DND-41 (cell line): ENCODE results near the gene EFNA4.

Experiments
- ATAC-seq: fragments of 200-7000 bp; cut with Tn5 transposase; 3 replicates; pipeline ENCODE4 v1.9.1; 2021; ENCODE audit warnings: low read depth; ENCODE audit not compliant: insufficient read depth
- DNase-seq: peaks from one replicate; pipeline ENCODE4 v3.0.0-alpha.2; 2020
- H2AFZ ChIP-seq: 2 replicates; pipeline ENCODE4 v1.6.0; 2012; ENCODE audit warnings: low read depth, low read length
- H3K27ac ChIP-seq: 2 replicates; pipeline ENCODE4 v1.5.1; 2012; ENCODE audit warnings: low read length, inconsistent platforms
- H3K27me3 ChIP-seq: fragments of 200-600 bp; sonication (generic); 2 replicates; pipeline ENCODE4 v1.6.0; 2012; ENCODE audit warnings: low read length, mild to moderate bottlenecking, inconsistent platforms; ENCODE audit not compliant: insufficient read depth, poor library complexity
- H3K36me3 ChIP-seq: 2 replicates; pipeline ENCODE4 v1.5.1; 2012; ENCODE audit warnings: low read length, inconsistent platforms; ENCODE audit not compliant: insufficient read depth
- H3K4me1 ChIP-seq: 2 replicates; pipeline ENCODE4 v1.5.1; 2012; ENCODE audit warnings: mild to moderate bottlenecking, low read length; ENCODE audit not compliant: insufficient read depth
- H3K4me2 ChIP-seq: 2 replicates; pipeline ENCODE4 v1.6.0; 2012; ENCODE audit warnings: mild to moderate bottlenecking, moderate library complexity, low read length, inconsistent platforms; ENCODE audit not compliant: insufficient read depth
- H3K4me3 ChIP-seq, 2 experiments: fragments of 200-600 bp in 1 of 2; shearing (Covaris generic) in 1 of 2; 2 replicates each; pipeline ENCODE4 v1.5.1; 2012 to 2016; ENCODE audit warnings: inconsistent platforms in 2 of 2, low read length in 2 of 2, mild to moderate bottlenecking in 2 of 2, low read depth in 1 of 2, moderate library complexity in 1 of 2
- H3K79me2 ChIP-seq: 2 replicates; pipeline ENCODE4 v1.6.0; 2012; ENCODE audit warnings: low read length, inconsistent platforms; ENCODE audit not compliant: insufficient read depth
- H3K9ac ChIP-seq: 2 replicates; pipeline ENCODE4 v1.6.0; 2012; ENCODE audit warnings: low read depth, mild to moderate bottlenecking, inconsistent platforms, low read length, moderate library complexity
- H3K9me3 ChIP-seq: 2 replicates; pipeline ENCODE4 v1.5.1; 2012; ENCODE audit warnings: low read length, moderate library complexity, mild to moderate bottlenecking, inconsistent platforms; ENCODE audit not compliant: insufficient read depth, severe bottlenecking
- H4K20me1 ChIP-seq: 2 replicates; pipeline ENCODE4 v1.6.0; 2012; ENCODE audit warnings: low read length; ENCODE audit not compliant: insufficient read depth
- CTCF ChIP-seq: IDR thresholded peaks from 2 replicates; pipeline ENCODE4 v1.5.1; 2012; ENCODE audit warnings: borderline replicate concordance, low read length, moderate library complexity, mild to moderate bottlenecking; ENCODE audit not compliant: poor library complexity, severe bottlenecking; ENCODE audit errors: extremely low read depth
- EZH2 ChIP-seq: IDR thresholded peaks from 3 replicates; pipeline ENCODE4 v1.6.1; 2012; ENCODE audit warnings: borderline replicate concordance, low read depth, mild to moderate bottlenecking, moderate library complexity, low read length, inconsistent platforms; ENCODE audit not compliant: severe bottlenecking

Gene EFNA4

GRCh38 chr1:155063550-155064110 is at the start of gene EFNA4:
EFNA4 (plus strand) TSS chr1:155063740; CDS start chr1:155063824, 84 bp downstream.
- Histone ChIP-seq H3K9me3 (no peaks in the 10 kb centered on the region), H2AFZ (peak within 1 kb of the TSS; percentile 94), H3K36me3 (peaks cover 9% of the 10 kb centered on the region; the same call in 1 of the 2 replicates), H4K20me1 (peaks cover 39% of the 10 kb centered on the region), H3K4me3 (peak within 1 kb of the TSS; percentile 89 to 93), H3K4me2 (peak within 1 kb of the TSS; percentile 98), H3K79me2 (peaks cover 3% of the 10 kb centered on the region), H3K9ac (peak within 1 kb of the TSS; percentile 86), H3K27ac (peak within 1 kb of the TSS; percentile 74), H3K27me3 (peaks cover 6% of the 10 kb centered on the region), H3K4me1 (peaks cover 33% of the 10 kb centered on the region)
- peak; percentile 87 for DNase-seq
- TF ChIP-seq CTCF (no peak), EZH2 (no peak)
- peak; percentile 90 for ATAC-seq

DNA sequence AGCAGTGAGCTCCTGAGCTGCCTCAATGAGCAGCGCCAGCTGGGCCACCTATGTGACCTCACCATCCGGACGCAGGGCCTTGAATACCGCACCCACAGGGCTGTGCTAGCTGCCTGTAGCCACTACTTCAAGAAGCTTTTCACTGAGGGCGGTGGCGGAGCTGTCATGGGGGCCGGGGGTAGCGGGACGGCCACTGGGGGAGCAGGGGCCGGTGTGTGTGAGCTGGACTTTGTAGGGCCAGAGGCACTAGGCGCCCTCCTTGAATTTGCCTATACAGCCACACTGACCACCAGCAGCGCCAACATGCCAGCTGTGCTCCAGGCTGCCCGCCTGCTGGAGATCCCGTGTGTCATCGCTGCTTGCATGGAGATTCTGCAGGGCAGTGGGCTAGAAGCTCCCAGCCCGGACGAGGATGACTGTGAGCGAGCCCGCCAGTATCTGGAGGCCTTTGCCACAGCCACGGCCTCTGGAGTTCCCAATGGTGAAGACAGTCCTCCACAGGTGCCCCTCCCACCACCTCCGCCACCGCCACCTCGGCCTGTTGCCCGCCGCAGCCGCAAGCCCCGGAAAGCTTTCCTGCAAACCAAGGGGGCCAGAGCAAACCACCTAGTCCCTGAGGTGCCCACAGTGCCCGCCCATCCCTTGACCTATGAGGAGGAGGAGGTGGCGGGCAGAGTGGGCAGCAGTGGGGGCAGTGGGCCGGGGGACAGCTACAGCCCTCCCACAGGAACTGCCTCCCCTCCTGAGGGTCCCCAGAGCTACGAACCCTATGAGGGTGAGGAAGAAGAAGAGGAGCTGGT is 48.6 kb upstream of the EFNA4 start:
- Histone ChIP-seq H3K4me3 (no peak overlapping the region), H3K9ac (no peak overlapping the region), H3K36me3 (no peaks in the 10 kb centered on the region), H2AFZ (no peak overlapping the region), H3K79me2 (no peaks in the 10 kb centered on the region), H3K27ac (no peak overlapping the region), H4K20me1 (peaks cover 71% of the 10 kb centered on the region), H3K27me3 (peaks cover 29% of the 10 kb centered on the region), H3K4me2 (no peak overlapping the region), H3K4me1 (peaks cover 20% of the 10 kb centered on the region), H3K9me3 (no peaks in the 10 kb centered on the region)
- no peak for ATAC-seq
- no peak for TF ChIP-seq EZH2
- TF ChIP-seq CTCF: no peak
- DNase-seq: no peak

- H4K20me1 ChIP-seq: peaks cover 66% of the 10 kb centered on the region
- H3K4me1 ChIP-seq: peaks cover 13% of the 10 kb centered on the region
- ATAC-seq: no peak
- H2AFZ ChIP-seq: no peak overlapping the region
- TF ChIP-seq CTCF: no peak
- TF ChIP-seq EZH2: no peak
- H3K27me3 ChIP-seq: peaks cover 30% of the 10 kb centered on the region
- no peak for DNase-seq
- no peak overlapping the region for H3K27ac ChIP-seq
- no peak overlapping the region for H3K9ac ChIP-seq
- H3K4me2 ChIP-seq: no peak overlapping the region
- H3K36me3 ChIP-seq: no peaks in the 10 kb centered on the region
- no peaks in the 10 kb centered on the region for H3K9me3 ChIP-seq
- no peak overlapping the region for H3K4me3 ChIP-seq
- no peaks in the 10 kb centered on the region for H3K79me2 ChIP-seq
These were observed 47.9 kb upstream of the EFNA4 start for GRCh38 chr1:155015527-155016230.
